H1 (cell line): ENCODE data around the gene ASTN2. TPM values are rescaled to one million over a fixed set of nuclear protein-coding genes. Genes with fewer than 3 reads are reported as not detected.

Source experiments
- CTCF ChIA-PET: fragments of 300-600 bp; sonication (Branson Sonifier 250); formaldehyde crosslinking; loops from one replicate; lab custom pipeline; 2021; ENCODE audit not compliant: partially characterized antibody; lab: Charles Lee
- POLR2A ChIA-PET: fragments of 300-600 bp; sonication (Branson Sonifier 250); formaldehyde crosslinking; loops from one replicate; lab custom pipeline; 2021; ENCODE audit warnings: inconsistent platforms; ENCODE audit not compliant: partially characterized antibody; lab: Charles Lee
- DNase-seq, 2 experiments: peaks; one replicate each; pipeline versions ENCODE4 v3.0.0 to v3.0.0-alpha.2; 2010 to 2022; ENCODE audit warnings: low spot score in 2 of 2, low read depth in 1 of 2, mixed read lengths in 1 of 2
- FAIRE-seq: peaks from 2 replicates; lab custom pipeline; 2011; peaks lifted over from hg19 to GRCh38; lab: Jason Lieb, UNC
- H2AFZ ChIP-seq: 2 replicates; pipeline ENCODE4 v1.8.1; 2012; ENCODE audit warnings: low read length, inconsistent platforms
- H2AK5ac ChIP-seq: 2 replicates; pipeline ENCODE4 v1.6.1; 2013; ENCODE audit warnings: low read depth, low read length
- H2BK120ac ChIP-seq: replicated peaks from 2 replicates; pipeline ENCODE3; 2013; ENCODE audit warnings: low read depth, low read length, inconsistent platforms
- H2BK12ac ChIP-seq: 2 replicates; pipeline ENCODE4 v1.6.1; 2013; ENCODE audit warnings: low read depth, low read length
- H2BK15ac ChIP-seq: 2 replicates; pipeline ENCODE4 v1.6.1; 2013; ENCODE audit warnings: low read length
- H2BK20ac ChIP-seq: 2 replicates; pipeline ENCODE4 v1.6.1; 2013; ENCODE audit warnings: low read length
- H2BK5ac ChIP-seq: 2 replicates; pipeline ENCODE4 v1.6.1; 2013; ENCODE audit warnings: low read depth, low read length
- H3K14ac ChIP-seq: 2 replicates; pipeline ENCODE4 v1.6.1; 2013; ENCODE audit warnings: inconsistent platforms; ENCODE audit not compliant: insufficient read length
- H3K18ac ChIP-seq: 2 replicates; pipeline ENCODE4 v1.6.1; 2013; ENCODE audit warnings: low read length; ENCODE audit errors: extremely low read depth
- H3K23ac ChIP-seq: 2 replicates; pipeline ENCODE4 v1.6.1; 2013; ENCODE audit warnings: inconsistent platforms; ENCODE audit not compliant: insufficient read length
- H3K23me2 ChIP-seq: 2 replicates; pipeline ENCODE4 v1.6.1; 2013; ENCODE audit warnings: low read depth, low read length
- H3K27ac ChIP-seq: 2 replicates; pipeline ENCODE4 v1.6.1; 2011; ENCODE audit warnings: low read depth, low read length, inconsistent platforms
- H3K27me3 ChIP-seq, 4 experiments: replicated peaks in 1 of 4; 1 replicate in 1 of 4; 2 replicates in 3 of 4; pipeline versions ENCODE4 v1.6.1 to v1.8.1; 2011 to 2013; ENCODE audit warnings: low read length in 3 of 4, mild to moderate bottlenecking in 3 of 4, inconsistent platforms in 2 of 4, mixed read lengths in 2 of 4, moderate library complexity in 1 of 4; ENCODE audit not compliant: control insufficient read depth in 3 of 4, insufficient read depth in 3 of 4; ENCODE audit errors: extremely low read depth in 1 of 4
- H3K36me3 ChIP-seq, 4 experiments: 2 replicates each; pipeline versions ENCODE4 v1.6.1 to v1.8.1; 2011 to 2013; ENCODE audit warnings: mild to moderate bottlenecking in 4 of 4, low read length in 3 of 4, moderate library complexity in 2 of 4, control low read depth in 1 of 4, inconsistent platforms in 1 of 4; ENCODE audit not compliant: insufficient read depth in 4 of 4, control insufficient read depth in 2 of 4
- H3K4ac ChIP-seq: replicated peaks from 2 replicates; pipeline ENCODE3; 2013; ENCODE audit warnings: low read length, low read depth, mixed read lengths, inconsistent platforms; ENCODE audit not compliant: insufficient read length
- H3K4me1 ChIP-seq, 4 experiments: replicated peaks in 1 of 4; 1 replicate in 1 of 4; 2 replicates in 3 of 4; pipeline versions ENCODE4 v1.6.1 to v1.8.1; 2011 to 2013; ENCODE audit warnings: low read length in 3 of 4, inconsistent platforms in 2 of 4, mixed read lengths in 1 of 4; ENCODE audit not compliant: insufficient read depth in 4 of 4, control insufficient read depth in 3 of 4
- H3K4me2 ChIP-seq, 2 experiments: 2 replicates each; pipeline versions ENCODE4 v1.6.1 to v1.8.1; 2011 to 2013; ENCODE audit warnings: low read depth in 2 of 2, low read length in 2 of 2, control low read depth in 1 of 2, inconsistent platforms in 1 of 2, mild to moderate bottlenecking in 1 of 2; ENCODE audit not compliant: insufficient read depth in 1 of 2
- H3K4me3 ChIP-seq, 4 experiments: fragments of 200-600, 300-600 bp in 1 of 4; sonication (generic), shearing (Covaris generic), sonication (Bioruptor Twin) in 1 of 4; 2 replicates each; pipeline versions ENCODE4 v1.5.1 to v1.8.1; 2011 to 2016; ENCODE audit warnings: low read length in 4 of 4, low read depth in 3 of 4, control low read depth in 2 of 4, inconsistent platforms in 2 of 4, mild to moderate bottlenecking in 2 of 4, mixed read lengths in 1 of 4, moderate library complexity in 1 of 4; ENCODE audit not compliant: insufficient read depth in 2 of 4; ENCODE audit errors: extremely low read depth in 1 of 4
- H3K56ac ChIP-seq: replicated peaks from 2 replicates; pipeline ENCODE3; 2013; ENCODE audit warnings: low read depth, mild to moderate bottlenecking, mixed read lengths, low read length, inconsistent platforms; ENCODE audit not compliant: insufficient read length
- H3K79me1 ChIP-seq: 2 replicates; pipeline ENCODE4 v1.6.1; 2013; ENCODE audit warnings: low read depth, low read length, control low read depth
- H3K79me2 ChIP-seq, 2 experiments: 2 replicates each; pipeline versions ENCODE4 v1.6.1 to v1.8.1; 2012 to 2013; ENCODE audit warnings: low read length in 2 of 2, mild to moderate bottlenecking in 2 of 2, inconsistent platforms in 1 of 2; ENCODE audit not compliant: insufficient read depth in 2 of 2, control insufficient read depth in 1 of 2
- H3K9ac ChIP-seq, 4 experiments: replicated peaks in 1 of 4; 1 replicate in 1 of 4; 2 replicates in 3 of 4; pipeline versions ENCODE4 v1.6.1 to v1.8.1; 2011 to 2013; ENCODE audit warnings: low read depth in 3 of 4, low read length in 3 of 4, control low read depth in 2 of 4, mild to moderate bottlenecking in 2 of 4, moderate library complexity in 2 of 4, inconsistent platforms in 1 of 4; ENCODE audit errors: extremely low read depth in 1 of 4
- H3K9me3 ChIP-seq, 2 experiments: 2 replicates each; pipeline versions ENCODE4 v1.6.1 to v1.8.1; 2012 to 2013; ENCODE audit warnings: mild to moderate bottlenecking in 2 of 2, moderate library complexity in 2 of 2, control low read depth in 1 of 2, inconsistent platforms in 1 of 2, low read depth in 1 of 2, low read length in 1 of 2, mixed read lengths in 1 of 2; ENCODE audit not compliant: insufficient read depth in 2 of 2
- H4K20me1 ChIP-seq, 2 experiments: replicated peaks in 1 of 2; 2 replicates each; pipeline versions ENCODE3 to v1.8.1; 2011 to 2013; ENCODE audit warnings: inconsistent platforms in 2 of 2, low read length in 2 of 2, mild to moderate bottlenecking in 1 of 2; ENCODE audit not compliant: insufficient read depth in 2 of 2, control insufficient read depth in 1 of 2
- H4K5ac ChIP-seq: 2 replicates; pipeline ENCODE4 v1.6.1; 2013; ENCODE audit warnings: low read length, low read depth, mixed read lengths, inconsistent platforms; ENCODE audit not compliant: insufficient read length
- H4K8ac ChIP-seq: 2 replicates; pipeline ENCODE4 v1.8.0; 2013; ENCODE audit warnings: mild to moderate bottlenecking, moderate library complexity, low read length, inconsistent platforms; ENCODE audit not compliant: insufficient read depth; ENCODE audit errors: extremely low read depth
- H4K91ac ChIP-seq: replicated peaks from 2 replicates; pipeline ENCODE3; 2013; ENCODE audit warnings: low read length, mixed read lengths, inconsistent platforms; ENCODE audit not compliant: insufficient read length
- BCL11A ChIP-seq, 2 experiments: IDR thresholded peaks; one replicate each; pipeline ENCODE4 v1.6.1; 2011; ENCODE audit warnings: low read depth in 2 of 2, low read length in 2 of 2, mild to moderate bottlenecking in 2 of 2
- CHD1 ChIP-seq: IDR thresholded peaks from 2 replicates; pipeline ENCODE4 v1.6.1; 2012; ENCODE audit warnings: low read depth, low read length, improper control_type of control experiment
- CHD2 ChIP-seq: IDR thresholded peaks from 2 replicates; pipeline ENCODE4 v1.6.1; 2012; ENCODE audit warnings: low read length, improper control_type of control experiment
- CREB1 ChIP-seq: IDR thresholded peaks from 2 replicates; pipeline ENCODE4 v1.6.1; 2012; ENCODE audit warnings: inconsistent platforms
- HDAC6 ChIP-seq: IDR thresholded peaks from one replicate; pipeline ENCODE4 v1.7.1; 2012; ENCODE audit warnings: low read depth, mild to moderate bottlenecking, inconsistent platforms, low read length, moderate library complexity
- JUND ChIP-seq: IDR thresholded peaks from 2 replicates; pipeline ENCODE4 v1.6.1; 2011; ENCODE audit warnings: mild to moderate bottlenecking, improper control_type of control experiment, low read length
- POLR2A ChIP-seq, 2 experiments: IDR thresholded peaks; 1 replicate in 1 of 2; 2 replicates in 1 of 2; pipeline ENCODE4 v1.6.1; 2011; ENCODE audit warnings: low read depth in 2 of 2, low read length in 2 of 2, mild to moderate bottlenecking in 2 of 2; ENCODE audit errors: control extremely low read depth in 1 of 2
- RAD21 ChIP-seq, 2 experiments: IDR thresholded peaks in 1 of 2; conservative IDR thresholded peaks in 1 of 2; 2 replicates each; pipeline ENCODE4 v1.6.1; 2011; ENCODE audit warnings: low read depth in 2 of 2, low read length in 2 of 2, improper control_type of control experiment in 1 of 2, inconsistent platforms in 1 of 2, mild to moderate bottlenecking in 1 of 2, moderate library complexity in 1 of 2
- SAP30 ChIP-seq: fragments of 300-600 bp; sonication (generic); IDR thresholded peaks from 2 replicates; pipeline ENCODE4 v1.7.1; 2012; ENCODE audit warnings: low read length, moderate library complexity, mild to moderate bottlenecking, inconsistent platforms; ENCODE audit not compliant: insufficient read depth, insufficient replicate concordance
- SIN3A ChIP-seq, 2 experiments: IDR thresholded peaks in 1 of 2; conservative IDR thresholded peaks in 1 of 2; 2 replicates each; pipeline ENCODE4 v1.6.1; 2011 to 2012; ENCODE audit warnings: low read length in 2 of 2, improper control_type of control experiment in 1 of 2, low read depth in 1 of 2, mild to moderate bottlenecking in 1 of 2
- SRF ChIP-seq: IDR thresholded peaks from 2 replicates; pipeline ENCODE4 v1.6.1; 2011; ENCODE audit warnings: mild to moderate bottlenecking, low read depth, low read length, moderate library complexity
- TBP ChIP-seq: IDR thresholded peaks from 2 replicates; pipeline ENCODE4 v1.6.1; 2011; ENCODE audit warnings: low read depth, low read length, improper control_type of control experiment
- TEAD4 ChIP-seq: IDR thresholded peaks from 2 replicates; pipeline ENCODE4 v1.6.1; 2012; ENCODE audit warnings: low read depth, low read length, inconsistent platforms, mixed read lengths
- YY1 ChIP-seq: IDR thresholded peaks from 2 replicates; pipeline ENCODE4 v1.6.1; 2011; ENCODE audit warnings: low read depth, mild to moderate bottlenecking, low read length
- WGBS, 2 experiments: shearing (Covaris generic) in 1 of 2; methylation state at CpG; one replicate each; pipeline versions ENCODE4 v1.1.6 to v1.1.7; 2013 to 2015; ENCODE audit warnings: low lambda C conversion rate in 2 of 2, mixed read lengths in 2 of 2, inconsistent platforms in 1 of 2, low coverage in 1 of 2, missing lambda C conversion rate in 1 of 2; ENCODE audit not compliant: insufficient replicate concordance in 2 of 2, insufficient coverage in 1 of 2, insufficient read length in 1 of 2; ENCODE audit errors: extremely low coverage in 1 of 2, missing lambda C conversion rate in 1 of 2; 5-methylcytosine and 5-hydroxymethylcytosine counted together
- polyA plus RNA-seq, 7 experiments: library from polyadenylated mRNA; depleted of rRNA in 3 of 7; stranded (reverse) in 5 of 7; unstranded in 2 of 7; fragments of >200 nt in 5 of 7; fragments of 200-250 nt in 2 of 7; gene quantifications; 1 replicate in 5 of 7; 2 replicates in 1 of 7; 4 replicates in 1 of 7; pipeline versions ENCODE4 v1.2.1 to v1.2.3, GENCODE V29; 2011 to 2013; ENCODE audit warnings: missing spikeins in 2 of 7, mixed read lengths in 2 of 7
- total RNA-seq: library from RNA; stranded (reverse); fragmentation: NEBNext Ultra II Directional; extraction: Animal tissue kit (Norgen Biotek cat#: 25700); gene quantifications from 2 replicates; pipeline ENCODE4 v1.2.1, GENCODE V29; 2021

The ASTN2 gene
- total and polyA plus RNA-seq, 2 of the 8 experiments (the other 6 are each of a cell fraction or from before 2014, with no cell fraction given) = 8.2 to 13.7 TPM

- no peak overlapping the region for H3K27ac ChIP-seq
- no peak overlapping the region for H2BK12ac ChIP-seq
- H3K4me1 ChIP-seq = peaks cover 0 to 6% (median 0%) of the 10 kb centered on the region in 4 experiments; a peak in 1 of 7 replicates
- H3K9ac ChIP-seq = no peak overlapping the region
- H3K36me3 ChIP-seq = no peaks in the 10 kb centered on the region
- no peak overlapping the region for H4K5ac ChIP-seq
- H3K79me2 ChIP-seq = no peaks in the 10 kb centered on the region
- DNase-seq (no peak), FAIRE-seq (no peak)
- 91% methylated on average over 6 of the region's 6 CpGs; no CpG with 5 or more reads in 1 of the 2 experiments for WGBS, 2 experiments
- H2BK15ac ChIP-seq = no peak overlapping the region
- H2AFZ ChIP-seq = no peak overlapping the region
- no peak overlapping the region for H3K23ac ChIP-seq
- no peaks in the 10 kb centered on the region for H3K9me3 ChIP-seq
- no peak overlapping the region for H3K56ac ChIP-seq
- H2BK120ac ChIP-seq = no peak overlapping the region
- H3K79me1 ChIP-seq = no peaks in the 10 kb centered on the region
- H3K4ac ChIP-seq = no peak overlapping the region
- no peaks in the 10 kb centered on the region for H3K27me3 ChIP-seq
- H2BK5ac ChIP-seq = no peak overlapping the region
- H3K18ac ChIP-seq = no peak overlapping the region
- no peak overlapping the region for H2AK5ac ChIP-seq
- H2BK20ac ChIP-seq = no peak overlapping the region
- no peaks in the 10 kb centered on the region for H4K20me1 ChIP-seq
- H3K4me2 ChIP-seq = no peak overlapping the region
- no peaks in the 10 kb centered on the region; the same call in 1 of the 2 replicates for H3K23me2 ChIP-seq
- no peak overlapping the region for H4K91ac ChIP-seq
- no peak overlapping the region for H3K14ac ChIP-seq
- POLR2A ChIA-PET = interaction anchor here (0.9 kb wide), 1 partner anchor 14 kb away, joined by 3 read pairs; no protein-coding TSS in a partner anchor
- H4K8ac ChIP-seq = no peak overlapping the region
- CTCF ChIA-PET = interaction anchor here (1.0 to 3.3 kb wide), 8 partner anchors 15 to 1063 kb away, joined by 3 to 29 read pairs (median 5); no protein-coding TSS in a partner anchor
- no peak overlapping the region for H3K4me3 ChIP-seq
- TF ChIP-seq TEAD4 (no peak), JUND (no peak), TBP (no peak), SRF (no peak), RAD21 (IDR thresholded peaks at IDR 0.05 in 1 of 2, conservative IDR thresholded peaks at IDR 0.05 in 1 of 2; ENCODE audit: low read depth in 2 of 2, low read length in 2 of 2) (no peak), YY1 (no peak), POLR2A (IDR thresholded peaks at IDR 0.05; ENCODE audit: control extremely low read depth in 1 of 2, low read depth in 2 of 2, low read length in 2 of 2) (no peak), SIN3A (conservative IDR thresholded peaks at IDR 0.05 in 1 of 2, IDR thresholded peaks at IDR 0.05 in 1 of 2; ENCODE audit: low read depth in 1 of 2, low read length in 2 of 2) (no peak), CHD2 (no peak), SAP30 (no peak), HDAC6 (no peak), CHD1 (no peak), BCL11A (IDR thresholded peaks at IDR 0.05; ENCODE audit: low read depth in 2 of 2, low read length in 2 of 2) (no peak), CREB1 (no peak)
Measured at GRCh38 chr9:116662646-116663310, 752.1 kb downstream of the ASTN2 start.
